Sigmoid colon (tissue), 7 donors: Measurements from ENCODE around the gene CIDEB. TPM values are rescaled to one million over a fixed set of nuclear protein-coding genes. Genes with fewer than 3 reads are reported as not detected.

Experiments used
- DNase-seq: peaks from one replicate; pipeline ENCODE4 v3.0.0-alpha.2; 2019
- H3K27ac ChIP-seq, 4 donors: fragments of 200-600 bp; sonication (generic); one replicate each; pipeline ENCODE4 v1.5.1; 2016 to 2019; ENCODE audit warnings: mild to moderate bottlenecking in 1 of 4
- H3K27me3 ChIP-seq, 3 donors: fragments of 200-600 bp; sonication (generic); one replicate each; pipeline ENCODE4 v1.5.1; 2019; ENCODE audit warnings: mild to moderate bottlenecking in 1 of 3
- H3K36me3 ChIP-seq, 4 donors: fragments of 200-600 bp; sonication (generic); one replicate each; pipeline ENCODE4 v1.5.1; 2016 to 2019
- H3K4me1 ChIP-seq, 4 donors: fragments of 200-600 bp; sonication (generic); one replicate each; pipeline ENCODE4 v1.5.1; 2017 to 2019
- H3K4me3 ChIP-seq, 4 donors: fragments of 200-600 bp; sonication (generic); one replicate each; pipeline ENCODE4 v1.5.1; 2017 to 2019; ENCODE audit warnings: mild to moderate bottlenecking in 2 of 4, moderate library complexity in 1 of 4
- H3K9me3 ChIP-seq, 4 donors: fragments of 200-600 bp in 3 of 4; sonication (generic) in 3 of 4; one replicate each; pipeline versions ENCODE4 v1.5.1 to v1.6.1; 2013 to 2019
- CTCF ChIP-seq, 4 experiments: fragments of 450-650 bp in 3 of 4; fragments of 200-600 bp in 1 of 4; IDR thresholded peaks; one replicate each; pipeline ENCODE4 v1.5.1; 2016 to 2019; ENCODE audit warnings: antibody characterized with exemption in 4 of 4, mild to moderate bottlenecking in 3 of 4, moderate library complexity in 2 of 4
- EP300 ChIP-seq, 4 donors: sonication (generic); formaldehyde crosslinking; IDR thresholded peaks; one replicate each; pipeline ENCODE4 v1.6.1; 2017; ENCODE audit warnings: antibody characterized with exemption in 4 of 4
- POLR2A ChIP-seq, 2 donors: fragments of 450-650 bp; IDR thresholded peaks; one replicate each; pipeline ENCODE4 v1.6.1; 2016; ENCODE audit warnings: antibody characterized with exemption in 2 of 2, mild to moderate bottlenecking in 2 of 2, moderate library complexity in 2 of 2
- POLR2AphosphoS5 ChIP-seq, 4 donors: sonication (generic); formaldehyde crosslinking; IDR thresholded peaks; one replicate each; pipeline ENCODE4 v1.6.1; 2017; ENCODE audit warnings: antibody characterized with exemption in 4 of 4
- WGBS, 2 donors: extraction: QIAGEN DNeasy Blood & Tissue Kit; methylation state at CpG; one replicate each; pipeline ENCODE4 v1.1.7; 2013; 5-methylcytosine and 5-hydroxymethylcytosine counted together
- intact Hi-C: fragments of 100-400 bp; cut with DNase I; formaldehyde crosslinking; loops from one replicate; pipeline ENCODE4 v1.15.1; 2023
- polyA plus RNA-seq, 3 donors: library from polyadenylated mRNA; stranded (reverse); fragments of 200-250 nt; gene quantifications; one replicate each; pipeline ENCODE4 v1.2.3, GENCODE V29; 2013
- total RNA-seq, 4 donors: library from RNA; depleted of rRNA; stranded (reverse); fragments of >200 nt; gene quantifications; one replicate each; pipeline ENCODE4 v1.1.0, GENCODE V29; 2016
- donor health status: healthy with polysubstance abuse.
- donor health status: Bipolar disorder and iron deficiency.
- donor health status: healthy.

The CIDEB gene
- total and polyA plus RNA-seq, 7 donors, result 4.7 to 9.5 (median 7.8) TPM

GRCh38 chr14:24299255-24300191 is 8.3 kb downstream of the CIDEB start, which contains the start of the genes DHRS1 and NOP9:
TSS of gene DHRS1 (minus strand) at chr14:24299780. CDS start at chr14:24299106, 674 bp downstream.
TSS of gene NOP9 (plus strand) at chr14:24299850. CDS start at chr14:24299955, 105 bp downstream.
- Histone ChIP-seq H3K27ac (peak within 1 kb of the TSS; percentile 79 to 88 (median 86)), H3K4me3 (peak within 1 kb of the TSS; percentile 67 to 81 (median 76)), H3K9me3 (no peaks in the 10 kb centered on the region), H3K4me1 (peaks cover 0 to 31% (median 25%) of the 10 kb centered on the region in 4 donors), H3K27me3 (no peaks in the 10 kb centered on the region), H3K36me3 (peaks cover 25 to 55% (median 40%) of the 10 kb centered on the region in 4 donors)
- intact Hi-C loops, result no loop called here
- TF ChIP-seq EP300 (IDR thresholded peaks at IDR 0.05) (peak in 1 of 4 donors; percentile 15), POLR2A (IDR thresholded peaks at IDR 0.05) (peak; percentile 60 to 70), POLR2AphosphoS5 (IDR thresholded peaks at IDR 0.05) (peak; percentile 90 to 94 (median 92)), CTCF (IDR thresholded peaks at IDR 0.05) (no peak)
- peak; percentile 96 for DNase-seq
- 0% methylated on average over 75 of the region's 75 CpGs for WGBS, 2 donors

DNA sequence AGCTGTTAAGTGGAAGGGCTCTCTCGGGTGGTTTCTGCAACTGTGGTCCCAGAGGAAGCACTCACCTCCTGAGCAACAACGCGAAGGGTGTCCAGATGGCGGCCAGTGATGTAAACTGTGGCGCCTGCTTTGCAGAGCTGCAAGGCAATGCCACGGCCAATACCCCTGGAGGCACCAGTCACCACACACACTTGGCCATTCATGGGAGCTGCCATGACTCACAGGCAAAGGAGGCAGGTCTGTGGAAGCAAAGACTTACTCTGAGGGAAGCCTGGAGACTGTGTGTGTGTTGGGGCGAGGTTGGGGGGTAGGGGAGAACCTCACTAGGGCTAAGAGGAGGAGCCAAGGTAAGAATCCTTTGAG is 8.9 kb downstream of the CIDEB start:
- Histone ChIP-seq H3K4me1 (peaks cover 0 to 31% (median 25%) of the 10 kb centered on the region in 4 donors), H3K27ac (peak overlapping the region; percentile 79 to 88 (median 86)), H3K36me3 (peaks cover 18 to 49% (median 33%) of the 10 kb centered on the region in 4 donors), H3K4me3 (peak overlapping the region; percentile 67 to 81 (median 76)), H3K9me3 (no peaks in the 10 kb centered on the region), H3K27me3 (no peaks in the 10 kb centered on the region)
- no peak for TF ChIP-seq POLR2A (IDR thresholded peaks at IDR 0.05)
- TF ChIP-seq CTCF (IDR thresholded peaks at IDR 0.05), result no peak
- TF ChIP-seq POLR2AphosphoS5 (IDR thresholded peaks at IDR 0.05), result no peak
- no peak for TF ChIP-seq EP300 (IDR thresholded peaks at IDR 0.05)
- intact Hi-C loops, result no loop called here
- no peak for DNase-seq
- 52 to 61% methylated on average over 7 of the region's 7 CpGs for WGBS, 2 donors

- DNase-seq, result no peak
- WGBS, 2 donors, result 31 to 48% methylated on average over 5 of the region's 5 CpGs
- TF ChIP-seq CTCF (IDR thresholded peaks at IDR 0.05) (peak in 2 of 4 experiments; percentile 9 to 30), EP300 (IDR thresholded peaks at IDR 0.05) (no peak), POLR2A (IDR thresholded peaks at IDR 0.05) (no peak), POLR2AphosphoS5 (IDR thresholded peaks at IDR 0.05) (no peak)
- H3K27me3 ChIP-seq, result no peaks in the 10 kb centered on the region
- intact Hi-C loops, result loop anchor here (1.0 kb wide), 1 partner anchor 54 kb away; no protein-coding TSS in a partner anchor
- H3K27ac ChIP-seq, result no peak overlapping the region
- H3K36me3 ChIP-seq, result peaks cover 6 to 39% (median 19%) of the 10 kb centered on the region in 4 donors
- H3K4me3 ChIP-seq, result no peak overlapping the region
- H3K9me3 ChIP-seq, result no peaks in the 10 kb centered on the region
- H3K4me1 ChIP-seq, result peaks cover 0 to 31% (median 25%) of the 10 kb centered on the region in 4 donors
These were observed 10.4 kb downstream of the CIDEB start for GRCh38 chr14:24297190-24297964.

DNA sequence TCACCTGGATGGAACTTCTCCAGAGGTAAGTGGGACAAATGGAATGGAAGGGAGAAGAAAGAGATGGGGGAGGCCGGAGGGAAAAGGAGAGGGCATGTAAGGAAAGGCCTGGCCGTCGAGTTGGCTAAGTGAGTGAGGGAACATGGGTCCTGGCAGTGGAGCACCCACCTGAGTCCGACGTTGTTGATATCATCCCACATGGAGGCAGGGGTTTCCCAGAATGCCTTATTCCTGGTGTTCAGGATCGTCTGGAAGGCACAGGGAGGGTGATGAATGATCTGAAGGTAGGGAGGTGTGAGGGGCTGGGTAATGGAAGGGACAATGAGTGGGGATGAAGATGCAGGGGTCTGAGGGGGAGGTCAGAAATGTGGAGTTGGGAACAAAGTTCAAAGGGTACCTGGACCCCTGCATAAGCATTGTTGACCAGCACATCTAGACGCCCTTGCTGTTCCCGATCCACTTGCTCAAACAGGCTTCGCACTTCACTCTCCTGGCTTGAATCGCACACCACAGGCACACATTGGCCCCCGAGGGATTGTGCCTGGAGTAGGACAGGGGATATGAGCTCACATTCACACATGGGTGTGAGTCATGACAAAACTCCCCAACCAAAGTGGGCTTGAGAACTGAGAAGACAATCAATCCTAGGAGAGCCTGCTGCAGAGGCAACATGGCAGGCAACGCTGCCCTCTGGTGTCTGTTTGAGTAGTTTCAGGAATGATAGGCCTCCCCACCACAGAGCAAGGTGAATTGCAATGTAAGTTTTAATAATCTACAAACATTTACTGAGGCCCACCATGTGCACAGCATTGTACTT is 11.2 kb downstream of the CIDEB start:
- WGBS, 2 donors, result 65 to 70% methylated on average over 12 of the region's 12 CpGs
- peaks cover 6 to 39% (median 15%) of the 10 kb centered on the region in 4 donors for H3K36me3 ChIP-seq

More for the DNA sequence above, 11.2 kb downstream of the CIDEB start:
- intact Hi-C loops, result loop anchor here (1.0 kb wide), 1 partner anchor 53 kb away; no protein-coding TSS in a partner anchor
- DNase-seq, result peak; percentile 73
- Histone ChIP-seq H3K4me3 (no peak overlapping the region), H3K4me1 (peaks cover 0 to 30% (median 24%) of the 10 kb centered on the region in 4 donors), H3K9me3 (no peaks in the 10 kb centered on the region), H3K27me3 (no peaks in the 10 kb centered on the region), H3K27ac (peak overlapping the region in 2 of 4 donors; percentile 22 to 47)
- TF ChIP-seq CTCF (IDR thresholded peaks at IDR 0.05) (peak; percentile 11 to 64 (median 54)), POLR2AphosphoS5 (IDR thresholded peaks at IDR 0.05) (peak in 1 of 4 donors; percentile 21), POLR2A (IDR thresholded peaks at IDR 0.05) (no peak)
